Naive thymus-derived CD4-positive, alpha-beta T cell (primary cell): ENCODE measurements around the gene CFAP54. TPM values are rescaled to one million over a fixed set of nuclear protein-coding genes. Genes with fewer than 3 reads are reported as not detected.
"Not testable (repeated sequence)": the region's sequence is repeated elsewhere in the genome, so short reads cannot be mapped to it uniquely, and the experiment has no call there.

Source experiments
- ATAC-seq: fragments of 150-1000 bp; cut with Tn5 transposase; 2 replicates; pipeline ENCODE4 v1.10.0; 2021; ENCODE audit warnings: mild to moderate bottlenecking, moderate library complexity
- CTCF ChIA-PET: fragments of 350-600 bp; sonication (Branson Sonifier 250); formaldehyde crosslinking; loops from one replicate; lab custom pipeline; 2021; ENCODE audit warnings: antibody characterized with exemption; lab: Charles Lee
- POLR2A ChIA-PET: fragments of 350-600 bp; sonication (Branson Sonifier 250); formaldehyde crosslinking; loops from one replicate; lab custom pipeline; 2021; ENCODE audit warnings: antibody characterized with exemption, inconsistent platforms; lab: Charles Lee
- DNase-seq, 9 donors: peaks; one replicate each; pipeline versions ENCODE4 v3.0.0 to v3.0.0-alpha.2; 2020 to 2022; ENCODE audit warnings: mixed read lengths in 1 of 9
- H3K27ac ChIP-seq: one replicate; pipeline ENCODE4 v1.7.0; 2013; ENCODE audit warnings: mild to moderate bottlenecking, low read depth, low read length, moderate library complexity
- H3K27me3 ChIP-seq, 2 donors: one replicate each; pipeline ENCODE4 v1.7.0; 2013; ENCODE audit warnings: low read length in 2 of 2, mild to moderate bottlenecking in 2 of 2, moderate library complexity in 2 of 2; ENCODE audit not compliant: control insufficient read depth in 2 of 2, insufficient read depth in 2 of 2
- H3K36me3 ChIP-seq, 3 experiments: 1 replicate in 2 of 3; 2 replicates in 1 of 3; pipeline ENCODE4 v1.7.0; 2013; ENCODE audit warnings: low read length in 3 of 3, mild to moderate bottlenecking in 3 of 3, moderate library complexity in 1 of 3; ENCODE audit not compliant: insufficient read depth in 3 of 3, control insufficient read depth in 2 of 3
- H3K4me1 ChIP-seq, 2 donors: one replicate each; pipeline ENCODE4 v1.7.0; 2013; ENCODE audit warnings: low read length in 2 of 2, mild to moderate bottlenecking in 2 of 2, moderate library complexity in 1 of 2; ENCODE audit not compliant: control insufficient read depth in 2 of 2, insufficient read depth in 2 of 2
- H3K4me3 ChIP-seq: 2 replicates; pipeline ENCODE4 v1.7.0; 2013; ENCODE audit warnings: mild to moderate bottlenecking, low read length
- H3K9me3 ChIP-seq, 3 experiments: 1 replicate in 2 of 3; 2 replicates in 1 of 3; pipeline ENCODE4 v1.7.0; 2013; ENCODE audit warnings: low read length in 3 of 3; ENCODE audit not compliant: control insufficient read depth in 2 of 3
- H3K27ac Mint-ChIP-seq, 9 donors: one replicate each; pipeline ENCODE4 v1.8.0; 2020 to 2022; ENCODE audit warnings: mixed read lengths in 9 of 9, mild to moderate bottlenecking in 8 of 9, moderate library complexity in 5 of 9, inconsistent platforms in 2 of 9
- H3K27me3 Mint-ChIP-seq, 5 donors: one replicate each; pipeline ENCODE4 v1.8.0; 2021 to 2022; ENCODE audit warnings: mixed read lengths in 5 of 5, mild to moderate bottlenecking in 1 of 5
- H3K36me3 Mint-ChIP-seq, 5 donors: one replicate each; pipeline ENCODE4 v1.8.0; 2020 to 2022; ENCODE audit warnings: mixed read lengths in 5 of 5, mild to moderate bottlenecking in 3 of 5, inconsistent platforms in 1 of 5
- H3K4me1 Mint-ChIP-seq, 7 donors: one replicate each; pipeline ENCODE4 v1.8.0; 2020 to 2022; ENCODE audit warnings: mixed read lengths in 7 of 7, mild to moderate bottlenecking in 3 of 7, inconsistent platforms in 1 of 7
- H3K4me3 Mint-ChIP-seq, 10 donors: one replicate each; pipeline ENCODE4 v1.8.0; 2020 to 2022; ENCODE audit warnings: mild to moderate bottlenecking in 10 of 10, mixed read lengths in 10 of 10, moderate library complexity in 6 of 10, inconsistent platforms in 2 of 10
- H3K9me3 Mint-ChIP-seq, 11 donors: one replicate each; pipeline ENCODE4 v1.8.0; 2020 to 2022; ENCODE audit warnings: mixed read lengths in 11 of 11, mild to moderate bottlenecking in 4 of 11, inconsistent platforms in 1 of 11, moderate library complexity in 1 of 11
- intact Hi-C, 2 donors: fragments of 100-400 bp; cut with micrococcal nuclease; formaldehyde crosslinking; loops; one replicate each; pipeline ENCODE4 v1.15.1; 2023
- polyA plus RNA-seq, 2 donors: library from polyadenylated mRNA; unstranded; fragments of 300-500 nt; fragmentation: Illumina TruSeq; gene quantifications; one replicate each; pipeline ENCODE4 v1.2.3, GENCODE V29; 2021
- total RNA-seq, 6 experiments: library from RNA in 5 of 6; stranded (reverse) in 5 of 6; gene quantifications; 1 replicate in 5 of 6; 2 replicates in 1 of 6; pipeline ENCODE4 v1.2.3 and lab custom pipeline; 2021 to 2026

The CFAP54 gene
- total and polyA plus RNA-seq, 7 experiments from 2014 or later: 0.07 to 0.93 (median 0.27) TPM; not detected in 1

DNA sequence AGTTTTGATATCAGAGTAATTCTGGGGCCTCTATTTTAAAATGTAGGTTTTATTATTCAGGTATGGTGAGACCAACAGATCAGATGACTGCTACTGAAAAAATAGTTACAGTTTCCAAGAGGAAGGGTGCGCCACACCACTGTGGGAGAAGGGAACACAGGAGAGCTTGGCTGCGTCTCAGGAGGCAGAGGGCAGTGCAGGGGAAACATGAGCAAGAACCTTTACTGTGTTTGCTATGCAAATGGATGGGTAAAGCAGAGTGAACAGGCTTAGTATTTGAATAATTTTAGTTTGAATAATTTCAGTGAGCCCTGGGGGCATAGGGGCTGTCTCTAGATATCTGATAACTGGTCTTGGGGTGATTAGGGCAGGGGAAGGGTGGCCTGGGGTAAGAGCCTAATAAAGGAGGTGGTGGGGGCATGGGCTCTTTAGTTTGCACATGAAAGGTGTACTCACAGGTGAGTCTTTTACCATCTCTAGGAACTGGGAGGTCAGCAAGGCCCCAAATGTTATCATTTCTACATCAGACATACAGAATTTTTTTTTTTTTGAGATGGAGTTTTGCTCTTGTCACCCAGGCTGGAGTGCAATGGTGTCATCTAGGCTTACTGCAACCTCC, 220.9 kb downstream of the CFAP54 start:
- Histone ChIP-seq H3K36me3 (no peaks in the 10 kb centered on the region), H3K27ac (no peak overlapping the region), H3K4me3 (no peak overlapping the region), H3K9me3 (no peaks in the 10 kb centered on the region), H3K4me1 (no peaks in the 10 kb centered on the region), H3K27me3 (peaks cover 0 to 5% of the 10 kb centered on the region in 2 donors)
- no peaks in the 10 kb centered on the region for H3K9me3 Mint-ChIP-seq
- intact Hi-C loops: no loop called here
- H3K27me3 Mint-ChIP-seq: peaks cover 8 to 18% (median 12%) of the 10 kb centered on the region in 5 donors
- DNase-seq (no peak), ATAC-seq (no peak)
- H3K27ac Mint-ChIP-seq: no peak overlapping the region
- POLR2A ChIA-PET: no interaction called here
- no peak overlapping the region for H3K4me3 Mint-ChIP-seq
- no peaks in the 10 kb centered on the region for H3K4me1 Mint-ChIP-seq
- CTCF ChIA-PET: no interaction called here
- H3K36me3 Mint-ChIP-seq: no peaks in the 10 kb centered on the region

DNA sequence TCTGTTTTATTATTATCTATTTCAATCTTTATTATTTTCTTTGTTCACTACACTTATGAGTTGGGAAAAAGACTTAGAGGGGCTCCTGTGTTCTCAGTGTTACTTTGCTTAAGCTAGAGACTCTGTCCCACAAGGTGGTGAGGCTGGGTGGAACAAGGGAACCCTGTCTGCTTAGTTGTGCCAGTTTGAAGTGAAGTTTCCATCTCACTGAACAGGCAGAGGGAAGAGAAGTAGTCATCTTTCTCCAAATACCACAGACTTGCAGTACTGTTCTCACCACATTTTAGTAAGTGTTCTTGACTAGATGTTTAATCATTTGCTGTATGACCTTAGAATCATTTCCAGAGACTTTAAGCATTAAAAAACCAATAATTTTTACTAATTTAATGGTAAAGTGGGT, 222.0 kb downstream of the CFAP54 start:
- no peaks in the 10 kb centered on the region for H3K36me3 ChIP-seq
- no peak overlapping the region for H3K27ac Mint-ChIP-seq

DNA sequence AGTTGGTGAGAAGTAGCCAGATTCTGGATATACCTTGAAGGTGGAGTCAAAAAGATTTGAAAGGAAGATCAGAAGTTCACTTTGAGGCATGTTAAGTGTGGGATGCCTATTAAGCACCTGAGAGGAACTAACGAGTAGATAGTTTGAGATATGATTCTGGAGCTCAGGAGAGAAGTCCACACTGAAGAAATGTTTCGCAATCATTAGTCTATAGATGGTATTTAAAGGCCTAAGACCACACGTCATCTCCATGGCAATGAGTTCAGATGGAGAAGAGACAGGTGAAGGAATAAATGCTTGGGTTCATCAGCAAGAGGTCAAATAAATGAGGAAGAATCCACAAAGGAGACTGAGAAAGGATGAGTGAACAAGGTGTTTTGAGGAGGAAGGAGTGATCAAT, 224.8 kb downstream of the CFAP54 start:
- intact Hi-C loops: no loop called here
- no peak for DNase-seq
- Histone ChIP-seq H3K36me3 (no peaks in the 10 kb centered on the region), H3K4me3 (no peak overlapping the region), H3K27me3 (peaks cover 0 to 5% of the 10 kb centered on the region in 2 donors), H3K27ac (no peak overlapping the region), H3K9me3 (no peaks in the 10 kb centered on the region), H3K4me1 (peaks cover 0 to under 1% of the 10 kb centered on the region in 2 donors)
- H3K27me3 Mint-ChIP-seq: peaks cover 8 to 18% (median 12%) of the 10 kb centered on the region in 5 donors
- POLR2A ChIA-PET: no interaction called here
- H3K36me3 Mint-ChIP-seq: no peaks in the 10 kb centered on the region
- no peak for ATAC-seq
- no peak overlapping the region for H3K27ac Mint-ChIP-seq
- H3K9me3 Mint-ChIP-seq: no peaks in the 10 kb centered on the region
- CTCF ChIA-PET: no interaction called here
- H3K4me1 Mint-ChIP-seq: peaks cover 0 to 5% (median 0%) of the 10 kb centered on the region in 7 donors
- H3K4me3 Mint-ChIP-seq: no peak overlapping the region

More for the DNA sequence above, 222.0 kb downstream of the CFAP54 start:
- ATAC-seq (no peak), DNase-seq (no peak)
- H3K36me3 Mint-ChIP-seq: no peaks in the 10 kb centered on the region
- ChIA-PET POLR2A (no interaction called here), CTCF (no interaction called here)
- no peak overlapping the region for H3K4me3 Mint-ChIP-seq
- Histone ChIP-seq H3K4me3 (no peak overlapping the region), H3K27me3 (peaks cover 0 to 5% of the 10 kb centered on the region in 2 donors), H3K9me3 (no peaks in the 10 kb centered on the region), H3K4me1 (no peaks in the 10 kb centered on the region), H3K27ac (no peak overlapping the region)
- H3K4me1 Mint-ChIP-seq: peaks cover 0 to 5% (median 0%) of the 10 kb centered on the region in 7 donors
- peaks cover 8 to 18% (median 12%) of the 10 kb centered on the region in 5 donors for H3K27me3 Mint-ChIP-seq
- intact Hi-C loops: no loop called here
- H3K9me3 Mint-ChIP-seq: no peaks in the 10 kb centered on the region

DNA sequence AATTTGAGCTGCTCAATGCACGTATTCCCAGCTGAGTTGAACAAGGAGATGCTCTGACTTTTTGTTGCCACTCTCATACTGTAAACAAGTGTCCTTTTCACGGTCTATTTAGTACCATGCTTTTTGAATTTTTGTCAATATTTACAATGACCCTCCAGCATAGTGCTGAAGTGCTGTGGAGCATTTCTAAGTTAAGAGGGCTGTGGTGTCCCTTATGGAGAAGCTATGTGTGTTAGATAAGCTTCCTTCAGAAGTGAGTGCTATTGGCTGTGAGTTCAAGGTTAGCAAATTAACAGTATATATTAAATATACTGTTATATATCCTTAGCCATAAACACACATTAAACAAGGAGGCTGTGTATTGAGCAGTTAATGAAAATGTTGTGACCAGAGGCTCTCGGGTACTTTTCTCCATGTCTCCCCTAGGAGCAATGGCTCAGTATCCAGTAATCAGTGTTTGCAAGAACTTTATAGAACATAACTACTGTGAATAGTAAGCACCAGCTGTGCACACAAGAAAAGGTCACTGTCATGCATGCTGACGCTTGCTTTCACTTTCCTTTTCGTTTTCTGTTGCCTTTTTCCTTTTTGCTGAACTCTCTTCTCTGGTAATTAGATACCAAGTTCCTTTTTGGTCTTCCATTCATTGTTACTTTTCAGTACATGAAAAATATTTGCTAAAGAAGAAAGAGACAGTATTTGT, 230.4 kb downstream of the CFAP54 start:
- Mint-ChIP-seq H3K4me3 (peak overlapping the region; percentile 85 to 97 (median 93)), H3K4me1 (peaks cover 0 to 19% (median 8%) of the 10 kb centered on the region in 7 donors)

DNA sequence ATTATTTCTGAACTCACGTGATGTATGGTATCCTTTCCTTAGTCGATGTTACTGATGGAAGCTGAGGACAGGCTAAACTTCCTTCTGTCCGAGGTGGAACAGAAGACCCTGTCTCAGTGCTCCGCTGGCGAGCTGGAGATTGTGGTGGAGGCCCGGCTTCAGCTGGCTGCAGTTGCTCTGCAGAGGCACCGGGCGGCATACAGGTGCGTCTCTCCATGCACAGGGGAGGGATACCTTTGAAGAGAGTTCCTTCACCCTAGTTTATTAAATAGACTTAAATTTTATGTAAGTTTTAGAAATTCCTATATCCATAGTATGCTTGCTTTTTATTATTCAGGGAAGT, 231.0 kb downstream of the CFAP54 start:
- Histone ChIP-seq H3K4me3 (peak overlapping the region; percentile 81), H3K27ac (peak overlapping the region; percentile 71), H3K4me1 (peaks cover 6 to 13% of the 10 kb centered on the region in 2 donors), H3K27me3 (no peaks in the 10 kb centered on the region), H3K9me3 (no peaks in the 10 kb centered on the region), H3K36me3 (no peaks in the 10 kb centered on the region)
- ATAC-seq: peak; percentile 64
- H3K4me3 Mint-ChIP-seq: peak overlapping the region; percentile 85 to 97 (median 93)
- peaks cover 0 to 2% (median 0%) of the 10 kb centered on the region in 11 donors for H3K9me3 Mint-ChIP-seq
- peak overlapping the region; percentile 85 to 96 (median 91) for H3K27ac Mint-ChIP-seq
- H3K4me1 Mint-ChIP-seq: peaks cover 0 to 19% (median 8%) of the 10 kb centered on the region in 7 donors
- H3K36me3 Mint-ChIP-seq: no peaks in the 10 kb centered on the region
- CTCF ChIA-PET: interaction anchor here (0.7 kb wide), 1 partner anchor 642 kb away, joined by 3 read pairs; no protein-coding TSS in a partner anchor
- H3K27me3 Mint-ChIP-seq: no peaks in the 10 kb centered on the region
- DNase-seq: peak in 5 of 9 donors; percentile 2 to 24 (median 8)
- intact Hi-C loops: loop anchor here (1.0 to 2.0 kb wide), 2 partner anchors 186 to 187 kb away; partner anchors contain the start of gene NEDD1 (in 2 of the 2)
- POLR2A ChIA-PET: interaction anchor here (0.9 to 1.0 kb wide), 2 partner anchors 147 to 186 kb away, joined by 3 to 4 read pairs; partner anchors contain the start of gene NEDD1

More for the DNA sequence above, 230.4 kb downstream of the CFAP54 start:
- Histone ChIP-seq H3K27ac (peak overlapping the region; percentile 71), H3K27me3 (no peaks in the 10 kb centered on the region), H3K9me3 (no peaks in the 10 kb centered on the region), H3K4me1 (peaks cover 6 to 13% of the 10 kb centered on the region in 2 donors), H3K4me3 (peak overlapping the region; percentile 81), H3K36me3 (no peaks in the 10 kb centered on the region)
- intact Hi-C loops: loop anchor here (1.0 to 2.0 kb wide), 2 partner anchors 187 kb away; partner anchors contain the start of gene NEDD1 (in 2 of the 2)
- no peaks in the 10 kb centered on the region for H3K36me3 Mint-ChIP-seq
- DNase-seq: peak in 6 of 9 donors; percentile 8 to 37 (median 26)
- POLR2A ChIA-PET: interaction anchor here (0.9 to 1.0 kb wide), 2 partner anchors 147 to 187 kb away, joined by 3 to 4 read pairs; partner anchors contain the start of gene NEDD1
- no peaks in the 10 kb centered on the region for H3K27me3 Mint-ChIP-seq
- ATAC-seq: peak; percentile 68
- CTCF ChIA-PET: interaction anchor here (0.7 kb wide), 1 partner anchor 642 kb away, joined by 3 read pairs; no protein-coding TSS in a partner anchor
- peaks cover 0 to 2% (median 0%) of the 10 kb centered on the region in 11 donors for H3K9me3 Mint-ChIP-seq
- H3K27ac Mint-ChIP-seq: peak overlapping the region; percentile 85 to 96 (median 91)

DNA sequence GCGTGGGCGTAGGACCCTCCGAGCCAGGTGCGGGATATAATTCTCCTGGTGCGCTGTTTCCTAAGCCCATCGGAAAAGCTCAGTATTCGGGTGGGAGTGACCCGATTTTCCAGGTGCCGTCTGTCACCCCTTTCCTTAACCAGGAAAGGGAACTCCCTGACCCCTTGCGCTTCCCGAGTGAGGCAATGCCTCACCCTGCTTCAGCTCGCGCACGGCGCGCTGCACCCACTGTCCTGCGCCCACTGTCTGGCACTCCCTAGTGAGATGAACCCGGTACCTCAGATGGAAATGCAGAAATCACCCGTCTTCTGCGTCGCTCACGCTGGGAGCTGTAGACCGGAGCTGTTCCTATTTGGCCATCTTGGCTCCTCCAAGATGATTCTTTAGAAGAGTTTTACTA, 240.1 kb downstream of the CFAP54 start:
- H3K4me1 Mint-ChIP-seq, H3K27me3 ChIP-seq, H3K36me3 Mint-ChIP-seq, intact Hi-C loops, POLR2A ChIA-PET, DNase-seq, ATAC-seq, H3K4me3 ChIP-seq, H3K27ac Mint-ChIP-seq, H3K36me3 ChIP-seq, CTCF ChIA-PET, H3K4me1 ChIP-seq, H3K27ac ChIP-seq, H3K9me3 Mint-ChIP-seq, H3K4me3 Mint-ChIP-seq, H3K27me3 Mint-ChIP-seq, H3K9me3 ChIP-seq: not testable (repeated sequence)
